Neural cell (in vitro differentiated cells): ENCODE data around the gene RPGRIP1L. TPM values are rescaled to one million over a fixed set of nuclear protein-coding genes. Genes with fewer than 3 reads are reported as not detected.
A peak's percentile ranks its signal among the peaks of the same experiment; 100 is the strongest.

Source experiments
- H2AFZ ChIP-seq: fragments of 200-600, 300-800 bp; sonication (generic), shearing (Covaris generic); 2 replicates; pipeline ENCODE4 v1.6.0; 2014; ENCODE audit warnings: low read depth, mild to moderate bottlenecking, antibody characterized with exemption, low read length, moderate library complexity
- H3F3A ChIP-seq: fragments of 200-600 bp; shearing (Covaris generic); 2 replicates; pipeline ENCODE4 v1.6.1; 2016; ENCODE audit warnings: mild to moderate bottlenecking, moderate library complexity, mixed read lengths, antibody characterized with exemption, low read length; ENCODE audit not compliant: insufficient read depth, poor library complexity, severe bottlenecking
- H3K27ac ChIP-seq: fragments of 200-600, 300-800 bp; sonication (generic), shearing (Covaris generic); 2 replicates; pipeline ENCODE4 v1.5.1; 2014; ENCODE audit warnings: mild to moderate bottlenecking, low read length, moderate library complexity
- H3K27me3 ChIP-seq: fragments of 300-800, 200-600 bp; sonication (generic), shearing (Covaris generic); 2 replicates; pipeline ENCODE4 v1.6.0; 2014; ENCODE audit warnings: mild to moderate bottlenecking, low read depth, low read length, moderate library complexity; ENCODE audit not compliant: insufficient read depth
- H3K36me3 ChIP-seq: fragments of 300-800, 200-600 bp; sonication (generic), shearing (Covaris generic); 2 replicates; pipeline ENCODE4 v1.5.1; 2014; ENCODE audit warnings: mild to moderate bottlenecking, antibody characterized with exemption, low read length, moderate library complexity; ENCODE audit not compliant: insufficient read depth
- H3K4me2 ChIP-seq: fragments of 300-800, 200-600 bp; sonication (generic), shearing (Covaris generic); 2 replicates; pipeline ENCODE4 v1.6.0; 2014; ENCODE audit warnings: mild to moderate bottlenecking, low read length
- H3K4me3 ChIP-seq: fragments of 300-800, 200-600 bp; sonication (generic), shearing (Covaris generic); 2 replicates; pipeline ENCODE4 v1.5.1; 2014; ENCODE audit warnings: mild to moderate bottlenecking, low read length, moderate library complexity
- H3K79me2 ChIP-seq: fragments of 200-600 bp; shearing (Covaris generic); replicated peaks from 2 replicates; pipeline ENCODE4 v1.6.0; 2014; ENCODE audit warnings: mild to moderate bottlenecking, low read length, moderate library complexity; ENCODE audit not compliant: insufficient read depth
- H3K9ac ChIP-seq: fragments of 300-800, 200-600 bp; sonication (generic), shearing (Covaris generic); 2 replicates; pipeline ENCODE4 v1.6.1; 2016; ENCODE audit warnings: mild to moderate bottlenecking, low read length, mixed read lengths
- H3K9me2 ChIP-seq: fragments of 200-600 bp; shearing (Covaris generic); 2 replicates; pipeline ENCODE4 v1.6.1; 2016; ENCODE audit warnings: mild to moderate bottlenecking, low read length, mixed read lengths; ENCODE audit not compliant: insufficient read depth
- H3K9me3 ChIP-seq: fragments of 200-600, 300-800 bp; sonication (generic), shearing (Covaris generic); 2 replicates; pipeline ENCODE4 v1.6.1; 2016; ENCODE audit warnings: mild to moderate bottlenecking, mixed run types, low read length, moderate library complexity, mixed read lengths
- H4K20me1 ChIP-seq: fragments of 200-600 bp; shearing (Covaris generic); 2 replicates; pipeline ENCODE4 v1.6.1; 2016; ENCODE audit warnings: mild to moderate bottlenecking, mixed run types; ENCODE audit not compliant: insufficient read depth
- EZH2 ChIP-seq: fragments of 200-600, 300-800 bp; shearing (Covaris generic), sonication (generic); IDR thresholded peaks from 2 replicates; pipeline ENCODE4 v1.6.1; 2014; ENCODE audit warnings: antibody characterized with exemption, low read length, borderline replicate concordance, mild to moderate bottlenecking; ENCODE audit not compliant: insufficient read depth, poor library complexity, severe bottlenecking
- POLR2AphosphoS5 ChIP-seq: IDR thresholded peaks from 2 replicates; pipeline ENCODE4 v1.6.1; 2012
- polyA plus RNA-seq: library from polyadenylated mRNA; depleted of rRNA; stranded (reverse); fragments of >200 nt; gene quantifications from 2 replicates; pipeline ENCODE4 v1.2.3, GENCODE V29; 2014
- TF ChIP-seq, protein P1 (sequence below): fragments of 450-650 bp; IDR thresholded peaks from 2 replicates; pipeline ENCODE4 v1.5.1; 2014; ENCODE audit warnings: antibody characterized with exemption, mild to moderate bottlenecking, moderate library complexity; ENCODE audit not compliant: poor library complexity, severe bottlenecking
- TF ChIP-seq, protein P2 (sequence below): IDR thresholded peaks from 2 replicates; pipeline ENCODE4 v1.6.1; 2012; ENCODE audit warnings: borderline replicate concordance

The RPGRIP1L gene
- polyA plus RNA-seq, 1 donor from 2014 or later, result 24.6 TPM

DNA sequence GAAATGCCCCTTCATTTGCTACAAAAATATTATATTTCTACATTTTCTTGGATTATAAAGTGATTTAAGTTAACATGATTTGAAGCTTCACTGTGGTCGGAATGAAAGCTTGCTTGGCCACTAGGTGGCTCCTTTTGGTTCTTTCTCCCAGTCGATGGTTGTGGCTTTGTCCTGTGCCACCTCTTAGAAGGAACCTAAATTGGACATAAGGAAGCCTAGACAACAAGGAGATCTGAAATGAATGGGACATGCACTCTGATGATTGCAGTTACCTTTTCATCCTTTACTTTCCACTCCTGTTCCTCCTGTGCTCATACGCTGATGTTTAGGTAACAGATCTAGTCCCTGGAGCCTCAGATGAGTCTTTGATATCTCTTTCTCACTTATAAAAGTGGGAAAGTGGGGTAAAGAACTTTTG lies 39.5 kb upstream of the RPGRIP1L start:
- no peak overlapping the region for H3K4me3 ChIP-seq
- no peak overlapping the region for H3K4me2 ChIP-seq
- H3K27me3 ChIP-seq, result no peaks in the 10 kb centered on the region
- no peaks in the 10 kb centered on the region for H3K36me3 ChIP-seq
- no peaks in the 10 kb centered on the region for H4K20me1 ChIP-seq
- no peaks in the 10 kb centered on the region for H3K9me2 ChIP-seq
- no peak overlapping the region for H3K27ac ChIP-seq
- H3K79me2 ChIP-seq, result peaks cover 11% of the 10 kb centered on the region
- H2AFZ ChIP-seq, result no peak overlapping the region
- no peaks in the 10 kb centered on the region for H3F3A ChIP-seq
- peaks cover 6% of the 10 kb centered on the region for H3K9me3 ChIP-seq
- no peak for TF ChIP-seq EZH2
- TF ChIP-seq, protein P1, sequence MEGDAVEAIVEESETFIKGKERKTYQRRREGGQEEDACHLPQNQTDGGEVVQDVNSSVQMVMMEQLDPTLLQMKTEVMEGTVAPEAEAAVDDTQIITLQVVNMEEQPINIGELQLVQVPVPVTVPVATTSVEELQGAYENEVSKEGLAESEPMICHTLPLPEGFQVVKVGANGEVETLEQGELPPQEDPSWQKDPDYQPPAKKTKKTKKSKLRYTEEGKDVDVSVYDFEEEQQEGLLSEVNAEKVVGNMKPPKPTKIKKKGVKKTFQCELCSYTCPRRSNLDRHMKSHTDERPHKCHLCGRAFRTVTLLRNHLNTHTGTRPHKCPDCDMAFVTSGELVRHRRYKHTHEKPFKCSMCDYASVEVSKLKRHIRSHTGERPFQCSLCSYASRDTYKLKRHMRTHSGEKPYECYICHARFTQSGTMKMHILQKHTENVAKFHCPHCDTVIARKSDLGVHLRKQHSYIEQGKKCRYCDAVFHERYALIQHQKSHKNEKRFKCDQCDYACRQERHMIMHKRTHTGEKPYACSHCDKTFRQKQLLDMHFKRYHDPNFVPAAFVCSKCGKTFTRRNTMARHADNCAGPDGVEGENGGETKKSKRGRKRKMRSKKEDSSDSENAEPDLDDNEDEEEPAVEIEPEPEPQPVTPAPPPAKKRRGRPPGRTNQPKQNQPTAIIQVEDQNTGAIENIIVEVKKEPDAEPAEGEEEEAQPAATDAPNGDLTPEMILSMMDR, result peak; percentile 26
- TF ChIP-seq, protein P2, sequence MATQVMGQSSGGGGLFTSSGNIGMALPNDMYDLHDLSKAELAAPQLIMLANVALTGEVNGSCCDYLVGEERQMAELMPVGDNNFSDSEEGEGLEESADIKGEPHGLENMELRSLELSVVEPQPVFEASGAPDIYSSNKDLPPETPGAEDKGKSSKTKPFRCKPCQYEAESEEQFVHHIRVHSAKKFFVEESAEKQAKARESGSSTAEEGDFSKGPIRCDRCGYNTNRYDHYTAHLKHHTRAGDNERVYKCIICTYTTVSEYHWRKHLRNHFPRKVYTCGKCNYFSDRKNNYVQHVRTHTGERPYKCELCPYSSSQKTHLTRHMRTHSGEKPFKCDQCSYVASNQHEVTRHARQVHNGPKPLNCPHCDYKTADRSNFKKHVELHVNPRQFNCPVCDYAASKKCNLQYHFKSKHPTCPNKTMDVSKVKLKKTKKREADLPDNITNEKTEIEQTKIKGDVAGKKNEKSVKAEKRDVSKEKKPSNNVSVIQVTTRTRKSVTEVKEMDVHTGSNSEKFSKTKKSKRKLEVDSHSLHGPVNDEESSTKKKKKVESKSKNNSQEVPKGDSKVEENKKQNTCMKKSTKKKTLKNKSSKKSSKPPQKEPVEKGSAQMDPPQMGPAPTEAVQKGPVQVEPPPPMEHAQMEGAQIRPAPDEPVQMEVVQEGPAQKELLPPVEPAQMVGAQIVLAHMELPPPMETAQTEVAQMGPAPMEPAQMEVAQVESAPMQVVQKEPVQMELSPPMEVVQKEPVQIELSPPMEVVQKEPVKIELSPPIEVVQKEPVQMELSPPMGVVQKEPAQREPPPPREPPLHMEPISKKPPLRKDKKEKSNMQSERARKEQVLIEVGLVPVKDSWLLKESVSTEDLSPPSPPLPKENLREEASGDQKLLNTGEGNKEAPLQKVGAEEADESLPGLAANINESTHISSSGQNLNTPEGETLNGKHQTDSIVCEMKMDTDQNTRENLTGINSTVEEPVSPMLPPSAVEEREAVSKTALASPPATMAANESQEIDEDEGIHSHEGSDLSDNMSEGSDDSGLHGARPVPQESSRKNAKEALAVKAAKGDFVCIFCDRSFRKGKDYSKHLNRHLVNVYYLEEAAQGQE, result no peak
- TF ChIP-seq POLR2AphosphoS5, result no peak
- H3K9ac ChIP-seq, result no peak overlapping the region

DNA sequence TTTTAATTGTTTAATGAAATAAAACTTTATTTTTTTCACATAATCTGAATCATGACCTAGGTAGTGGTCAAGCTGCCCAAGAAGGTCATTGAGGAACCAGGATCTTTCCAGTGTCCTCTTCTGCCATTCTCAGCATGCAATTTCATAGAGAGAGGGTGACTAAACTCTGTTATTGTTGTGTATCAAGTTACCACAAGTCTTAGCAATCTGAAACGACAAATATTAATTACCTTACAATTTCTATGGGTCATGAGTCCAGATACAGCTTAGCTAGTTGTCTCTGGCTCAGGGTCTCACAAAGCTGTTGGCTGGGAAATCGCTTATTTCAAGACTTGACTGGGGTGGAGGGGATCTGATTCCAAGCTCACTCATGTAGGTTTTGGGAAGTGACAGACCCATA lies 37.9 kb upstream of the RPGRIP1L start:
- H3K79me2 ChIP-seq, result peaks cover 3% of the 10 kb centered on the region
- TF ChIP-seq, protein P1, result no peak
- TF ChIP-seq, protein P2, result no peak
- H3K36me3 ChIP-seq, result no peaks in the 10 kb centered on the region
- H3K9ac ChIP-seq, result no peak overlapping the region
- no peaks in the 10 kb centered on the region for H4K20me1 ChIP-seq
- no peaks in the 10 kb centered on the region for H3K27me3 ChIP-seq
- H3F3A ChIP-seq, result no peaks in the 10 kb centered on the region
- H3K9me3 ChIP-seq, result no peaks in the 10 kb centered on the region
- H2AFZ ChIP-seq, result no peak overlapping the region
- no peak overlapping the region for H3K4me3 ChIP-seq
- no peaks in the 10 kb centered on the region for H3K9me2 ChIP-seq
- H3K4me2 ChIP-seq, result no peak overlapping the region
- no peak overlapping the region for H3K27ac ChIP-seq
